H9 (cell line): ENCODE results near the gene PPARA. TPM values are rescaled to one million over a fixed set of nuclear protein-coding genes. Genes with fewer than 3 reads are reported as not detected.

ENCODE experiments used
- DNase-seq: peaks from one replicate; pipeline ENCODE4 v3.0.0-alpha.2; 2017
- H2AFZ ChIP-seq: one replicate; pipeline ENCODE4 v1.6.1; 2013; ENCODE audit warnings: mild to moderate bottlenecking, low read length, control low read depth, moderate library complexity
- H2AK5ac ChIP-seq: 2 replicates; pipeline ENCODE4 v1.6.1; 2013; ENCODE audit warnings: low read length, control low read depth, mixed read lengths; ENCODE audit not compliant: insufficient read length
- H2BK120ac ChIP-seq: one replicate; pipeline ENCODE4 v1.6.1; 2013; ENCODE audit warnings: low read depth, mild to moderate bottlenecking, low read length, control low read depth, inconsistent platforms; ENCODE audit not compliant: poor library complexity, severe bottlenecking
- H2BK12ac ChIP-seq: 2 replicates; pipeline ENCODE4 v1.6.1; 2013; ENCODE audit warnings: low read length, control low read depth, mixed read lengths, low read depth; ENCODE audit not compliant: insufficient read length
- H2BK15ac ChIP-seq: 2 replicates; pipeline ENCODE4 v1.6.1; 2013; ENCODE audit warnings: low read depth, low read length, control low read depth
- H2BK20ac ChIP-seq: one replicate; pipeline ENCODE4 v1.6.1; 2013; ENCODE audit warnings: low read depth, mild to moderate bottlenecking, low read length, control low read depth, inconsistent platforms; ENCODE audit not compliant: poor library complexity, severe bottlenecking
- H2BK5ac ChIP-seq: 2 replicates; pipeline ENCODE4 v1.6.1; 2013; ENCODE audit warnings: low read length, control low read depth, mixed read lengths; ENCODE audit not compliant: insufficient read length
- H3K14ac ChIP-seq: 2 replicates; pipeline ENCODE4 v1.6.1; 2013; ENCODE audit warnings: low read length, control low read depth; ENCODE audit not compliant: insufficient read depth
- H3K18ac ChIP-seq: 2 replicates; pipeline ENCODE4 v1.6.1; 2013; ENCODE audit warnings: low read depth, mild to moderate bottlenecking, mixed read lengths, low read length, control low read depth; ENCODE audit not compliant: insufficient read length
- H3K23ac ChIP-seq: 2 replicates; pipeline ENCODE4 v1.6.1; 2013; ENCODE audit warnings: low read length, control low read depth, mixed read lengths, low read depth; ENCODE audit not compliant: insufficient read length
- H3K23me2 ChIP-seq: 2 replicates; pipeline ENCODE4 v1.6.1; 2013; ENCODE audit warnings: low read depth, mild to moderate bottlenecking, mixed read lengths, low read length, control low read depth; ENCODE audit not compliant: insufficient read length, poor library complexity, severe bottlenecking
- H3K27ac ChIP-seq: 2 replicates; pipeline ENCODE4 v1.5.1; 2013; ENCODE audit warnings: low read length, control low read depth, mixed read lengths, low read depth; ENCODE audit not compliant: insufficient read length
- H3K27me3 ChIP-seq: 2 replicates; pipeline ENCODE4 v1.6.1; 2013; ENCODE audit warnings: low read length, control low read depth, inconsistent platforms; ENCODE audit not compliant: insufficient read depth
- H3K4ac ChIP-seq: 2 replicates; pipeline ENCODE4 v1.6.1; 2013; ENCODE audit warnings: low read depth, mild to moderate bottlenecking, control low read depth, inconsistent platforms, low read length, moderate library complexity
- H3K4me1 ChIP-seq: 2 replicates; pipeline ENCODE4 v1.6.1; 2013; ENCODE audit warnings: low read length, control low read depth, inconsistent platforms; ENCODE audit not compliant: insufficient read depth
- H3K4me2 ChIP-seq: 2 replicates; pipeline ENCODE4 v1.6.1; 2013; ENCODE audit warnings: low read length, control low read depth, mixed read lengths; ENCODE audit not compliant: insufficient read length, insufficient read depth
- H3K56ac ChIP-seq: 2 replicates; pipeline ENCODE4 v1.6.1; 2013; ENCODE audit warnings: low read depth, mild to moderate bottlenecking, mixed read lengths, low read length, control low read depth; ENCODE audit not compliant: insufficient read length
- H3K79me1 ChIP-seq: 2 replicates; pipeline ENCODE4 v1.6.1; 2013; ENCODE audit warnings: low read depth, mild to moderate bottlenecking, moderate library complexity, low read length, control low read depth, inconsistent platforms; ENCODE audit not compliant: insufficient read depth, poor library complexity, severe bottlenecking
- H3K79me2 ChIP-seq: 2 replicates; pipeline ENCODE4 v1.6.1; 2013; ENCODE audit warnings: low read length, control low read depth, inconsistent platforms; ENCODE audit not compliant: insufficient read depth
- H3K9ac ChIP-seq: 2 replicates; pipeline ENCODE4 v1.6.1; 2013; ENCODE audit warnings: low read length, control low read depth, mixed read lengths; ENCODE audit not compliant: insufficient read length; ENCODE audit errors: extremely low read depth
- H3K9me3 ChIP-seq: one replicate; pipeline ENCODE4 v1.6.1; 2013; ENCODE audit warnings: low read depth, low read length, inconsistent platforms; ENCODE audit not compliant: control insufficient read depth
- H3T11ph ChIP-seq: one replicate; pipeline ENCODE4 v1.6.1; 2013; ENCODE audit warnings: mild to moderate bottlenecking, low read length, control low read depth, inconsistent platforms
- H4K20me1 ChIP-seq: one replicate; pipeline ENCODE4 v1.6.1; 2013; ENCODE audit not compliant: control insufficient read depth, insufficient read length, insufficient read depth
- H4K5ac ChIP-seq: 2 replicates; pipeline ENCODE4 v1.6.1; 2013; ENCODE audit warnings: low read depth, mild to moderate bottlenecking, mixed read lengths, low read length, control low read depth; ENCODE audit not compliant: insufficient read length
- H4K8ac ChIP-seq: replicated peaks from 2 replicates; pipeline ENCODE4 v1.6.1; 2013; ENCODE audit warnings: low read length, control low read depth, mixed read lengths, low read depth; ENCODE audit not compliant: insufficient read length
- H4K91ac ChIP-seq: 2 replicates; pipeline ENCODE4 v1.6.1; 2013; ENCODE audit warnings: low read depth, mild to moderate bottlenecking, moderate library complexity, mixed read lengths, low read length, control low read depth; ENCODE audit not compliant: insufficient read length
- H3K27ac Mint-ChIP-seq, 3 experiments: 2 replicates in 2 of 3; 3 replicates in 1 of 3; pipeline ENCODE4 v1.8.0; 2020 to 2021; ENCODE audit warnings: mixed read lengths in 3 of 3, mild to moderate bottlenecking in 1 of 3, moderate library complexity in 1 of 3
- H3K27me3 Mint-ChIP-seq: 2 replicates; pipeline ENCODE4 v1.8.0; 2021; ENCODE audit warnings: low read depth, mild to moderate bottlenecking, moderate library complexity, mixed read lengths
- H3K36me3 Mint-ChIP-seq, 3 experiments: 2 replicates in 2 of 3; 3 replicates in 1 of 3; pipeline ENCODE4 v1.8.0; 2020 to 2021; ENCODE audit warnings: low read depth in 3 of 3, mixed read lengths in 3 of 3; ENCODE audit not compliant: insufficient read depth in 1 of 3
- H3K4me1 Mint-ChIP-seq, 2 experiments: 2 replicates each; pipeline ENCODE4 v1.8.0; 2020; ENCODE audit warnings: mixed read lengths in 2 of 2
- H3K4me3 Mint-ChIP-seq, 2 experiments: 2 replicates in 1 of 2; 3 replicates in 1 of 2; pipeline ENCODE4 v1.8.0; 2020 to 2021; ENCODE audit warnings: mild to moderate bottlenecking in 2 of 2, mixed read lengths in 2 of 2, moderate library complexity in 1 of 2
- H3K9me3 Mint-ChIP-seq, 2 experiments: 2 replicates in 1 of 2; 3 replicates in 1 of 2; pipeline ENCODE4 v1.8.0; 2020; ENCODE audit warnings: mild to moderate bottlenecking in 2 of 2, mixed read lengths in 2 of 2, moderate library complexity in 1 of 2
- WGBS: extraction: QIAGEN DNeasy Blood & Tissue Kit; methylation state at CpG from one replicate; pipeline ENCODE4 v1.1.7; 2013; ENCODE audit warnings: missing lambda C conversion rate, low lambda C conversion rate, mixed read lengths; ENCODE audit not compliant: insufficient read length; ENCODE audit errors: extremely low coverage; 5-methylcytosine and 5-hydroxymethylcytosine counted together
- total RNA-seq: library from RNA; stranded (reverse); gene quantifications from 2 replicates; pipeline ENCODE4 v1.2.1, GENCODE V29; 2021
- TF ChIP-seq, protein P1 (sequence below): fragments of 200-600 bp; sonication (generic); conservative IDR thresholded peaks from 3 replicates; pipeline ENCODE4 v1.8.0; 2021; ENCODE audit warnings: antibody characterized with exemption, mild to moderate bottlenecking

The PPARA gene
- total RNA-seq, 1 experiment from 2014 or later = 7.3 TPM

DNA sequence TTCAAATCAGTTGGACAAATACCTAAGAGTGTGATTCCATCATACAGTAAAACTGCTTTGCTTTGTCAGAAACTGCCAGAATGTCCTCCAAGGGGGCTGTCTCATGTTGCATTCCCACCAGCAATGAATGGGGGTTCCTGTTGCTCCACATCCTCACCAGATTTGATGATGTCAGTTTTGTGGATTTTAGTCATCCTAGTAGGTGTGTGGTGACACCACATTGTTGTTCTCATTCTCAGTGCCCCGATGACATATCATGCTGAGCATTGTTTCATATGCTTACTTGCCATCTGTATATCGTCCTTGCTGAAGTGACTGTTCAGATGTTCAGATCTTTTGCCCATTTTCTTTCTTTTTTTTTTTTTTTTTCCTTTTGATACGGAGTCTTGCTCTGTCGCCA is 62.7 kb downstream of the PPARA start:
- no peaks in the 10 kb centered on the region for H3K27me3 ChIP-seq
- H3K27ac ChIP-seq = no peak overlapping the region
- H2BK5ac ChIP-seq = no peak overlapping the region
- Mint-ChIP-seq H3K36me3 (peaks cover 23 to 40% (median 29%) of the 10 kb centered on the region in 3 experiments), H3K4me3 (no peak overlapping the region), H3K27ac (no peak overlapping the region), H3K9me3 (peaks cover 36 to 44% of the 10 kb centered on the region in 2 experiments), H3K27me3 (no peaks in the 10 kb centered on the region; the same call in none of the 2 replicates), H3K4me1 (no peaks in the 10 kb centered on the region)
- no peak overlapping the region for H2BK20ac ChIP-seq
- TF ChIP-seq, protein P1, sequence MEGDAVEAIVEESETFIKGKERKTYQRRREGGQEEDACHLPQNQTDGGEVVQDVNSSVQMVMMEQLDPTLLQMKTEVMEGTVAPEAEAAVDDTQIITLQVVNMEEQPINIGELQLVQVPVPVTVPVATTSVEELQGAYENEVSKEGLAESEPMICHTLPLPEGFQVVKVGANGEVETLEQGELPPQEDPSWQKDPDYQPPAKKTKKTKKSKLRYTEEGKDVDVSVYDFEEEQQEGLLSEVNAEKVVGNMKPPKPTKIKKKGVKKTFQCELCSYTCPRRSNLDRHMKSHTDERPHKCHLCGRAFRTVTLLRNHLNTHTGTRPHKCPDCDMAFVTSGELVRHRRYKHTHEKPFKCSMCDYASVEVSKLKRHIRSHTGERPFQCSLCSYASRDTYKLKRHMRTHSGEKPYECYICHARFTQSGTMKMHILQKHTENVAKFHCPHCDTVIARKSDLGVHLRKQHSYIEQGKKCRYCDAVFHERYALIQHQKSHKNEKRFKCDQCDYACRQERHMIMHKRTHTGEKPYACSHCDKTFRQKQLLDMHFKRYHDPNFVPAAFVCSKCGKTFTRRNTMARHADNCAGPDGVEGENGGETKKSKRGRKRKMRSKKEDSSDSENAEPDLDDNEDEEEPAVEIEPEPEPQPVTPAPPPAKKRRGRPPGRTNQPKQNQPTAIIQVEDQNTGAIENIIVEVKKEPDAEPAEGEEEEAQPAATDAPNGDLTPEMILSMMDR = no peak
- H3K23me2 ChIP-seq = no peaks in the 10 kb centered on the region
- H3K14ac ChIP-seq = no peak overlapping the region
- no peaks in the 10 kb centered on the region for H3K4me1 ChIP-seq
- no peaks in the 10 kb centered on the region for H3K79me1 ChIP-seq
- H3K4ac ChIP-seq = no peak overlapping the region
- H2BK15ac ChIP-seq = no peak overlapping the region
- no peak overlapping the region for H4K8ac ChIP-seq
- DNase-seq = no peak
- no peak overlapping the region for H4K5ac ChIP-seq
- no CpG with 5 or more reads among the region's 4 CpGs for WGBS
- no peak overlapping the region for H3K56ac ChIP-seq
- no peak overlapping the region for H2BK120ac ChIP-seq
- no peak overlapping the region for H2AFZ ChIP-seq
- no peak overlapping the region for H3K23ac ChIP-seq
- H3K4me2 ChIP-seq = no peak overlapping the region
- H4K91ac ChIP-seq = no peak overlapping the region
- no peaks in the 10 kb centered on the region for H3K79me2 ChIP-seq
- no peak overlapping the region for H3T11ph ChIP-seq
- no peak overlapping the region for H2BK12ac ChIP-seq
- no peaks in the 10 kb centered on the region for H3K9me3 ChIP-seq
- H3K18ac ChIP-seq = no peak overlapping the region
- H3K9ac ChIP-seq = no peak overlapping the region
- no peaks in the 10 kb centered on the region for H4K20me1 ChIP-seq
- no peak overlapping the region for H2AK5ac ChIP-seq
